Colonic mucosa (tissue), 4 donors: ENCODE measurements around the gene MPDU1. TPM values are rescaled to one million over a fixed set of nuclear protein-coding genes. Genes with fewer than 3 reads are reported as not detected.

ENCODE experiments used
- DNase-seq: peaks from one replicate; pipeline ENCODE4 v3.0.0-alpha.2; 2020
- H3K27ac ChIP-seq: fragments of 200-600 bp; one replicate; pipeline ENCODE4 v1.8.0; 2021
- H3K27me3 ChIP-seq: fragments of 200-600 bp; one replicate; pipeline ENCODE4 v1.8.0; 2021
- H3K36me3 ChIP-seq: fragments of 200-600 bp; one replicate; pipeline ENCODE4 v1.8.0; 2021
- H3K4me1 ChIP-seq: fragments of 200-600 bp; one replicate; pipeline ENCODE4 v1.8.0; 2021; ENCODE audit warnings: mild to moderate bottlenecking
- H3K4me3 ChIP-seq: fragments of 200-600 bp; one replicate; pipeline ENCODE4 v1.8.0; 2021
- H3K9ac ChIP-seq, 2 donors: one replicate each; pipeline ENCODE4 v1.7.0; 2013; ENCODE audit warnings: control low read depth in 2 of 2, low read depth in 2 of 2, low read length in 2 of 2
- H3K9me3 ChIP-seq: fragments of 200-600 bp; one replicate; pipeline ENCODE4 v1.8.0; 2021
- CTCF ChIP-seq: fragments of 200-600 bp; IDR thresholded peaks from one replicate; pipeline ENCODE4 v1.8.0; 2022; ENCODE audit warnings: antibody characterized with exemption, mild to moderate bottlenecking
- intact Hi-C: fragments of 100-400 bp; cut with DNase I; formaldehyde crosslinking; loops from one replicate; pipeline ENCODE4 v1.14.1; 2022
- total RNA-seq, 2 donors: library from RNA; stranded (reverse); fragmentation: NEBNext Ultra II Directional in 1 of 2; extraction: Animal tissue kit (Norgen Biotek cat#: 25700) in 1 of 2; gene quantifications; one replicate each; pipeline ENCODE4 v1.2.1, GENCODE V29; 2021
- donor health status: healthy.
- donor health status: DM: no; HTN: no; CAD: no.
- donor health status: DM: no; HTN: no; CAD: no.

The MPDU1 gene
- total RNA-seq, 2 donors from 2014 or later = 80.1 to 111 TPM

GRCh38 chr17:7558544-7559319 is 24.9 kb upstream of the MPDU1 start, which contains the start of gene TNFSF13:
TSS of gene TNFSF13 (plus strand) at chr17:7558750. CDS start at chr17:7559040, 290 bp downstream.
- Histone ChIP-seq H3K36me3 (no peaks in the 10 kb centered on the region), H3K27me3 (no peaks in the 10 kb centered on the region), H3K9me3 (no peaks in the 10 kb centered on the region), H3K27ac (peak within 1 kb of the TSS; percentile 95), H3K9ac (peak within 1 kb of the TSS; percentile 71 to 100), H3K4me3 (peak within 1 kb of the TSS; percentile 43), H3K4me1 (peaks cover 25% of the 10 kb centered on the region)
- DNase-seq = peak; percentile 80
- no peak for TF ChIP-seq CTCF
- intact Hi-C loops = no loop called here

- H3K4me1 ChIP-seq = peaks cover 25% of the 10 kb centered on the region
- TF ChIP-seq CTCF = no peak
- H3K9ac ChIP-seq = peak overlapping the region; percentile 71 to 100
- no peaks in the 10 kb centered on the region for H3K36me3 ChIP-seq
- peak overlapping the region; percentile 43 for H3K4me3 ChIP-seq
- H3K9me3 ChIP-seq = no peaks in the 10 kb centered on the region
- peak overlapping the region; percentile 95 for H3K27ac ChIP-seq
- intact Hi-C loops = loop anchor here (2.0 to 10.0 kb wide), 2 partner anchors 45 to 205 kb away; partner anchors contain the start of genes KCTD11 and TMEM95
- DNase-seq = peak; percentile 83
- H3K27me3 ChIP-seq = no peaks in the 10 kb centered on the region
These were observed 24.1 kb upstream of the MPDU1 start for GRCh38 chr17:7559320-7560171.

GRCh38 chr17:7560172-7561027 is 23.3 kb upstream of the MPDU1 start:
- Histone ChIP-seq H3K4me3 (peak overlapping the region; percentile 43), H3K27ac (peak overlapping the region; percentile 95), H3K36me3 (no peaks in the 10 kb centered on the region), H3K27me3 (no peaks in the 10 kb centered on the region), H3K9ac (peak overlapping the region; percentile 70 to 100), H3K4me1 (peaks cover 25% of the 10 kb centered on the region), H3K9me3 (no peaks in the 10 kb centered on the region)
- TF ChIP-seq CTCF = peak; percentile 47
- intact Hi-C loops = loop anchor here (2.0 to 10.0 kb wide), 2 partner anchors 46 to 206 kb away; partner anchors contain the start of genes KCTD11 and TMEM95
- peak; percentile 87 for DNase-seq

- peak overlapping the region; percentile 70 to 100 for H3K9ac ChIP-seq
- H3K9me3 ChIP-seq = no peaks in the 10 kb centered on the region
- peak overlapping the region; percentile 95 for H3K27ac ChIP-seq
- H3K27me3 ChIP-seq = no peaks in the 10 kb centered on the region
- peak; percentile 79 for TF ChIP-seq CTCF
- H3K4me1 ChIP-seq = peaks cover 25% of the 10 kb centered on the region
- peak; percentile 97 for DNase-seq
- no peaks in the 10 kb centered on the region for H3K36me3 ChIP-seq
- peak overlapping the region; percentile 95 for H3K4me3 ChIP-seq
- intact Hi-C loops = loop anchor here (2.0 to 10.0 kb wide), 2 partner anchors 46 to 206 kb away; partner anchors contain the start of genes KCTD11 and TMEM95
These were observed 22.6 kb upstream of the MPDU1 start for GRCh38 chr17:7561028-7561575.
